ENCODE data around the gene CEP104.

CEP104 gene

DNA sequence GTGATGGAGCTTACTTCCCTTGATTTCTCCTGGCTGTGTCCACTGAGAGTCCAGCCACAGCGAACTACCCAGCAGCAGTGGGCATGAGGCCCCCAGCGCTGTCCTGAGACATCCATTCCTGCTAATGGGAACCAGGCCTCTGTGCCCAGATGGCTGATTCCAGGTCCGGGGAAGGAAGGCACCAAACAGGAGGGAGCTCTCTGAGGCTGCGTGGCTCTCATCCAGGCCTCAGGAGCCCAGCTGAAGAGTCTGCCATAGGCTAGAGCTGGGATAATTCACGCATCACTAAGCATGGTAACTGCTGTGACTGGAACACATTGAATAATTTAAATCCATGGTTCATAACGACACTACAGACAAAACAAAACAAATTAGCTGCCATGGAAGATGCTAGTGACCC, 36.0 kb downstream of the CEP104 start:
- no peak for TF ChIP-seq POLR2AphosphoS5 (IDR thresholded peaks at IDR 0.05; ENCODE audit: low read depth)
- TF ChIP-seq, protein P1, sequence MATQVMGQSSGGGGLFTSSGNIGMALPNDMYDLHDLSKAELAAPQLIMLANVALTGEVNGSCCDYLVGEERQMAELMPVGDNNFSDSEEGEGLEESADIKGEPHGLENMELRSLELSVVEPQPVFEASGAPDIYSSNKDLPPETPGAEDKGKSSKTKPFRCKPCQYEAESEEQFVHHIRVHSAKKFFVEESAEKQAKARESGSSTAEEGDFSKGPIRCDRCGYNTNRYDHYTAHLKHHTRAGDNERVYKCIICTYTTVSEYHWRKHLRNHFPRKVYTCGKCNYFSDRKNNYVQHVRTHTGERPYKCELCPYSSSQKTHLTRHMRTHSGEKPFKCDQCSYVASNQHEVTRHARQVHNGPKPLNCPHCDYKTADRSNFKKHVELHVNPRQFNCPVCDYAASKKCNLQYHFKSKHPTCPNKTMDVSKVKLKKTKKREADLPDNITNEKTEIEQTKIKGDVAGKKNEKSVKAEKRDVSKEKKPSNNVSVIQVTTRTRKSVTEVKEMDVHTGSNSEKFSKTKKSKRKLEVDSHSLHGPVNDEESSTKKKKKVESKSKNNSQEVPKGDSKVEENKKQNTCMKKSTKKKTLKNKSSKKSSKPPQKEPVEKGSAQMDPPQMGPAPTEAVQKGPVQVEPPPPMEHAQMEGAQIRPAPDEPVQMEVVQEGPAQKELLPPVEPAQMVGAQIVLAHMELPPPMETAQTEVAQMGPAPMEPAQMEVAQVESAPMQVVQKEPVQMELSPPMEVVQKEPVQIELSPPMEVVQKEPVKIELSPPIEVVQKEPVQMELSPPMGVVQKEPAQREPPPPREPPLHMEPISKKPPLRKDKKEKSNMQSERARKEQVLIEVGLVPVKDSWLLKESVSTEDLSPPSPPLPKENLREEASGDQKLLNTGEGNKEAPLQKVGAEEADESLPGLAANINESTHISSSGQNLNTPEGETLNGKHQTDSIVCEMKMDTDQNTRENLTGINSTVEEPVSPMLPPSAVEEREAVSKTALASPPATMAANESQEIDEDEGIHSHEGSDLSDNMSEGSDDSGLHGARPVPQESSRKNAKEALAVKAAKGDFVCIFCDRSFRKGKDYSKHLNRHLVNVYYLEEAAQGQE (IDR thresholded peaks at IDR 0.05; ENCODE audit: insufficient replicate concordance, low read depth): no peak
- TF ChIP-seq, protein P2, sequence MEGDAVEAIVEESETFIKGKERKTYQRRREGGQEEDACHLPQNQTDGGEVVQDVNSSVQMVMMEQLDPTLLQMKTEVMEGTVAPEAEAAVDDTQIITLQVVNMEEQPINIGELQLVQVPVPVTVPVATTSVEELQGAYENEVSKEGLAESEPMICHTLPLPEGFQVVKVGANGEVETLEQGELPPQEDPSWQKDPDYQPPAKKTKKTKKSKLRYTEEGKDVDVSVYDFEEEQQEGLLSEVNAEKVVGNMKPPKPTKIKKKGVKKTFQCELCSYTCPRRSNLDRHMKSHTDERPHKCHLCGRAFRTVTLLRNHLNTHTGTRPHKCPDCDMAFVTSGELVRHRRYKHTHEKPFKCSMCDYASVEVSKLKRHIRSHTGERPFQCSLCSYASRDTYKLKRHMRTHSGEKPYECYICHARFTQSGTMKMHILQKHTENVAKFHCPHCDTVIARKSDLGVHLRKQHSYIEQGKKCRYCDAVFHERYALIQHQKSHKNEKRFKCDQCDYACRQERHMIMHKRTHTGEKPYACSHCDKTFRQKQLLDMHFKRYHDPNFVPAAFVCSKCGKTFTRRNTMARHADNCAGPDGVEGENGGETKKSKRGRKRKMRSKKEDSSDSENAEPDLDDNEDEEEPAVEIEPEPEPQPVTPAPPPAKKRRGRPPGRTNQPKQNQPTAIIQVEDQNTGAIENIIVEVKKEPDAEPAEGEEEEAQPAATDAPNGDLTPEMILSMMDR (IDR thresholded peaks at IDR 0.05; ENCODE audit: insufficient read depth, low read length): no peak
- TF ChIP-seq GABPA (IDR thresholded peaks at IDR 0.05; ENCODE audit: low read depth): no peak
- no peak for TF ChIP-seq SPI1 (IDR thresholded peaks at IDR 0.05; ENCODE audit: borderline replicate concordance, low read depth)
- no peak overlapping the region for H3K4me3 ChIP-seq (replicated peaks; ENCODE audit: insufficient read depth, low read length)
- no peak overlapping the region for H3K27ac ChIP-seq (replicated peaks)
- no peak for DNase-seq (ENCODE audit: low read depth in 1 of 2, low spot score in 1 of 2)
- no peaks in the 10 kb centered on the region for H3K27me3 ChIP-seq (ENCODE audit: insufficient read depth, poor library complexity, severe bottlenecking)

DNA sequence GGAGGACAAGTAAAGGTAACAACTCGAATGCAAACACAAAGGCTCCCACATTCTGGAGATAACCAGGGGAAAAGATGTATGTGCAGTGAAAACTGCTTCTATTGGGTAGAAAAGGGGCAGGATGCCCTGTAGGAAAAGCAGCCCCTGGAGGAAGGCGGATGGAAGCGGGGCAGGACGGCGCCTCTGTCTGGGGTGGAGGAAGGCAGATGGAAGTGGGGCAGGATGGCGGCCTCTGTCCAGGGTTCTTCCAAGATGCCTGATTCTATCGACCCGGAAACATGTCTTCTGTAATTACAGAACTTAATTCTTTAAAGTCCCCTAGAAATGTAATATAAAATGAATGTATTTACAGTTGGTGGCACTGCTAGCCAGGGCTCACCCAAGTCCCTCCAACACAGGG, 36.7 kb downstream of the CEP104 start:
- DNase-seq (ENCODE audit: low read depth in 1 of 2, low spot score in 1 of 2): no peak
- no peak overlapping the region for H3K27ac ChIP-seq (replicated peaks)
- H3K27me3 ChIP-seq (ENCODE audit: insufficient read depth, poor library complexity, severe bottlenecking): no peaks in the 10 kb centered on the region
- TF ChIP-seq GABPA (IDR thresholded peaks at IDR 0.05; ENCODE audit: low read depth) (no peak), POLR2AphosphoS5 (IDR thresholded peaks at IDR 0.05; ENCODE audit: low read depth) (no peak), SPI1 (IDR thresholded peaks at IDR 0.05; ENCODE audit: borderline replicate concordance, low read depth) (no peak)
- TF ChIP-seq, protein P2 (IDR thresholded peaks at IDR 0.05; ENCODE audit: insufficient read depth, low read length): no peak
- TF ChIP-seq, protein P1 (IDR thresholded peaks at IDR 0.05; ENCODE audit: insufficient replicate concordance, low read depth): no peak
- H3K4me3 ChIP-seq (replicated peaks; ENCODE audit: insufficient read depth, low read length): no peak overlapping the region

GRCh38 chr1:3819771-3820200, 37.2 kb downstream of the CEP104 start:
- TF ChIP-seq, protein P2 (IDR thresholded peaks at IDR 0.05; ENCODE audit: insufficient read depth, low read length): no peak
- no peak for TF ChIP-seq GABPA (IDR thresholded peaks at IDR 0.05; ENCODE audit: low read depth)
- TF ChIP-seq, protein P1 (IDR thresholded peaks at IDR 0.05; ENCODE audit: insufficient replicate concordance, low read depth): no peak
- no peak for TF ChIP-seq POLR2AphosphoS5 (IDR thresholded peaks at IDR 0.05; ENCODE audit: low read depth)
- no peak for TF ChIP-seq SPI1 (IDR thresholded peaks at IDR 0.05; ENCODE audit: borderline replicate concordance, low read depth)
- no peak overlapping the region for H3K4me3 ChIP-seq (replicated peaks; ENCODE audit: insufficient read depth, low read length)
- no peak for DNase-seq (ENCODE audit: low read depth in 1 of 2, low spot score in 1 of 2)
- no peak overlapping the region for H3K27ac ChIP-seq (replicated peaks)
- H3K27me3 ChIP-seq (ENCODE audit: insufficient read depth, poor library complexity, severe bottlenecking): no peaks in the 10 kb centered on the region

Data from HL-60 (cell line).